Peyer's patch (tissue), 4 donors: Measurements from ENCODE around the gene PCED1B. TPM values are rescaled to one million over a fixed set of nuclear protein-coding genes. Genes with fewer than 3 reads are reported as not detected.
A peak's percentile ranks its signal among the peaks of the same experiment; 100 is the strongest.

Experiments used
- DNase-seq, 3 donors: peaks; one replicate each; pipeline ENCODE4 v3.0.0-alpha.2; 2017 to 2019
- H3K27ac ChIP-seq, 4 donors: fragments of 200-600 bp; sonication (generic); one replicate each; pipeline ENCODE4 v1.5.1; 2016 to 2019
- H3K27me3 ChIP-seq, 2 donors: fragments of 200-600 bp; sonication (generic); one replicate each; pipeline ENCODE4 v1.5.1; 2019
- H3K36me3 ChIP-seq, 3 donors: fragments of 200-600 bp; sonication (generic); one replicate each; pipeline ENCODE4 v1.5.1; 2016 to 2019
- H3K4me1 ChIP-seq, 4 donors: fragments of 200-600 bp; sonication (generic); one replicate each; pipeline ENCODE4 v1.5.1; 2016 to 2019
- H3K4me3 ChIP-seq, 4 donors: fragments of 200-600 bp; sonication (generic); 1 replicate in 3 of 4; 2 replicates in 1 of 4; pipeline ENCODE4 v1.5.1; 2016 to 2019; ENCODE audit warnings: mild to moderate bottlenecking in 1 of 4
- H3K9me3 ChIP-seq, 4 donors: fragments of 200-600 bp; sonication (generic); one replicate each; pipeline ENCODE4 v1.5.1; 2016 to 2019; ENCODE audit warnings: mild to moderate bottlenecking in 1 of 4
- CTCF ChIP-seq, 6 experiments: fragments of 450-650 bp in 4 of 6; fragments of 200-600 bp in 2 of 6; sonication (generic) in 1 of 6; IDR thresholded peaks; one replicate each; pipeline ENCODE4 v1.5.1; 2017 to 2019; ENCODE audit warnings: antibody characterized with exemption in 6 of 6, mild to moderate bottlenecking in 3 of 6, moderate library complexity in 1 of 6
- POLR2A ChIP-seq, 2 donors: fragments of 450-650 bp; IDR thresholded peaks; one replicate each; pipeline ENCODE4 v1.5.1; 2017; ENCODE audit warnings: antibody characterized with exemption in 2 of 2, mild to moderate bottlenecking in 2 of 2, moderate library complexity in 2 of 2
- total RNA-seq, 4 donors: library from RNA; depleted of rRNA; stranded (reverse); fragments of >200 nt; gene quantifications; one replicate each; pipeline ENCODE4 v1.1.0, GENCODE V29; 2016

The PCED1B gene
- total RNA-seq, 4 donors from 2014 or later, result 1.9 to 11.6 (median 2.3) TPM; not detected in 1

- TF ChIP-seq CTCF (IDR thresholded peaks at IDR 0.05), result no peak
- H3K27me3 ChIP-seq, result no peaks in the 10 kb centered on the region
- peaks cover 0 to 5% (median 0%) of the 10 kb centered on the region in 4 donors for H3K4me1 ChIP-seq
- no peaks in the 10 kb centered on the region for H3K36me3 ChIP-seq
- DNase-seq, result no peak
- no peaks in the 10 kb centered on the region for H3K9me3 ChIP-seq
- H3K4me3 ChIP-seq, result no peak overlapping the region
- no peak overlapping the region for H3K27ac ChIP-seq
Measured at GRCh38 chr12:47184229-47184628, 104.8 kb downstream of the PCED1B start.

DNA sequence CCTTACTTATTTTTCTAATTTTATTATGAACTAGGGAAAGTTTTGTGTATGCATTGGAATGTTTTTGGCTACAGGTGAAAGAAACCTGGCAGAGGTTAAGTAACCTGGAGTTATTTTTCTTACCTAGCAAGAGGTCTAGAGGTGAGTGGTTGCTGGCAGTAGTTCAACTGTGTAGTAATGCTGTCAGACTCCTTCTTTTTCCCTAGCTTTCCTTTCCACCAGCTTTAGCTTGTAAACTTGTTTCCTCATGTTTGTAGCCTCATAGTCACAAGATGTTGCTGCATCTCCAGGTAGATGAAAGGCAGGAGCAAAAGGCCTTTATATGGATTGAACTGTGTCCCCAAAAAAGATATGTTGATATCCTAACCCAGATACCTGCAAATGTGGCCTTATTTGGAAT, 105.4 kb downstream of the PCED1B start:
- Histone ChIP-seq H3K9me3 (no peaks in the 10 kb centered on the region), H3K36me3 (no peaks in the 10 kb centered on the region), H3K4me3 (no peak overlapping the region), H3K4me1 (peaks cover 0 to 5% (median 0%) of the 10 kb centered on the region in 4 donors), H3K27ac (no peak overlapping the region), H3K27me3 (no peaks in the 10 kb centered on the region)
- DNase-seq, result no peak
- TF ChIP-seq CTCF (IDR thresholded peaks at IDR 0.05), result no peak
- TF ChIP-seq POLR2A (IDR thresholded peaks at IDR 0.05), result no peak

- Histone ChIP-seq H3K36me3 (no peaks in the 10 kb centered on the region), H3K4me3 (no peak overlapping the region), H3K9me3 (no peaks in the 10 kb centered on the region), H3K4me1 (peaks cover 0 to 5% (median 1%) of the 10 kb centered on the region in 4 donors), H3K27ac (no peak overlapping the region), H3K27me3 (no peaks in the 10 kb centered on the region)
- no peak for DNase-seq
- no peak for TF ChIP-seq CTCF (IDR thresholded peaks at IDR 0.05)
- TF ChIP-seq POLR2A (IDR thresholded peaks at IDR 0.05), result no peak
Measured at GRCh38 chr12:47186246-47186645, 106.8 kb downstream of the PCED1B start.

GRCh38 chr12:47188576-47189441, 109.4 kb downstream of the PCED1B start:
- H3K4me3 ChIP-seq, result no peak overlapping the region
- H3K27me3 ChIP-seq, result no peaks in the 10 kb centered on the region
- no peaks in the 10 kb centered on the region for H3K9me3 ChIP-seq
- TF ChIP-seq POLR2A (IDR thresholded peaks at IDR 0.05) (no peak), CTCF (IDR thresholded peaks at IDR 0.05) (no peak)
- H3K27ac ChIP-seq, result no peak overlapping the region
- H3K36me3 ChIP-seq, result no peaks in the 10 kb centered on the region
- peaks cover 0 to 8% (median 4%) of the 10 kb centered on the region in 4 donors for H3K4me1 ChIP-seq
- no peak for DNase-seq

DNA sequence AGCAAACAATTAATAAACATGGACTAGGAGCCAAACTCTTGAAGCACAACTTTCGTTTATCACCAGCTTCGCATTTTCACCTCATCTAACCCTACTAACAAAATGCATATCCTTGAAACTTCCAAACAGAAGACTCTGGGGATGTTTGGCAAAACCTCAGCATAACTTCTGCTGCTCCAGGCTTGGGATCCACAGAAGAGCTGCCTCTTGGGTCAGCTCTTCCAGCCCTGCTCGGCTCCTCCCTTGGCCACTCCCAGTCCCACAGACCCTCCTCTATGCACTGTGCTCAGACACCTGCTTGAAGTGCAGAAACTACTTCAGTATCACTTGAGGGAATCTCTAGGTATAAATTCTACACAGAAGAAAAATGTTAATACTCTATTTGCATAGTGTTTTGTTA, 110.3 kb downstream of the PCED1B start:
- Histone ChIP-seq H3K4me3 (no peak overlapping the region), H3K27ac (peak overlapping the region in 1 of 4 donors; percentile 58), H3K36me3 (no peaks in the 10 kb centered on the region), H3K4me1 (peaks cover 0 to 8% (median 7%) of the 10 kb centered on the region in 4 donors), H3K9me3 (no peaks in the 10 kb centered on the region), H3K27me3 (no peaks in the 10 kb centered on the region)
- no peak for DNase-seq
- TF ChIP-seq POLR2A (IDR thresholded peaks at IDR 0.05) (no peak), CTCF (IDR thresholded peaks at IDR 0.05) (no peak)
